Measurements from ENCODE around the gene ANXA11.
"Not testable (repeated sequence)": the region's sequence is repeated elsewhere in the genome, so short reads cannot be mapped to it uniquely, and the experiment has no call there.

Gene ANXA11

GRCh38 chr10:80205477-80206276 lies at the start of gene ANXA11:
Gene ANXA11 (minus strand): TSS chr10:80205537. CDS start chr10:80172861, 32,676 bp downstream.
- no peak for DNase-seq (ENCODE audit: low read depth, low spot score)

- not testable (repeated sequence) for DNase-seq (ENCODE audit: low read depth, low spot score)
Observed at GRCh38 chr10:80254726-80255125, 49.4 kb upstream of the ANXA11 start.

GRCh38 chr10:80253963-80254271 lies 48.6 kb upstream of the ANXA11 start:
- DNase-seq (ENCODE audit: low read depth, low spot score) = not testable (repeated sequence)

GRCh38 chr10:80253266-80253962 lies 48.1 kb upstream of the ANXA11 start:
- no peak for DNase-seq (ENCODE audit: low read depth, low spot score)

- DNase-seq (ENCODE audit: low read depth, low spot score) = no peak
Observed at GRCh38 chr10:80252296-80252887, 47.1 kb upstream of the ANXA11 start.

GRCh38 chr10:80251703-80252280 lies 46.5 kb upstream of the ANXA11 start:
- DNase-seq (ENCODE audit: low read depth, low spot score) = not testable (repeated sequence)

- DNase-seq (ENCODE audit: low read depth, low spot score) = not testable (repeated sequence)
Observed at GRCh38 chr10:80250399-80250798, 45.1 kb upstream of the ANXA11 start.

GRCh38 chr10:80249906-80250305 lies 44.6 kb upstream of the ANXA11 start:
- not testable (repeated sequence) for DNase-seq (ENCODE audit: low read depth, low spot score)

- DNase-seq (ENCODE audit: low read depth, low spot score) = not testable (repeated sequence)
Observed at GRCh38 chr10:80247611-80248010, 42.3 kb upstream of the ANXA11 start.

- not testable (repeated sequence) for DNase-seq (ENCODE audit: low read depth, low spot score)
Observed at GRCh38 chr10:80244371-80244770, 39.0 kb upstream of the ANXA11 start.

- DNase-seq (ENCODE audit: low read depth, low spot score) = not testable (repeated sequence)
Observed at GRCh38 chr10:80242341-80242740, 37.0 kb upstream of the ANXA11 start.

GRCh38 chr10:80236457-80236856 lies 31.1 kb upstream of the ANXA11 start:
- DNase-seq (ENCODE audit: low read depth, low spot score) = not testable (repeated sequence)

- DNase-seq (ENCODE audit: low read depth, low spot score) = not testable (repeated sequence)
Observed at GRCh38 chr10:80234331-80235235, 29.2 kb upstream of the ANXA11 start.

GRCh38 chr10:80233871-80234270 lies 28.5 kb upstream of the ANXA11 start:
- DNase-seq (ENCODE audit: low read depth, low spot score) = not testable (repeated sequence)

- DNase-seq (ENCODE audit: low read depth, low spot score) = not testable (repeated sequence)
Observed at GRCh38 chr10:80226723-80227122, 21.4 kb upstream of the ANXA11 start.

- not testable (repeated sequence) for DNase-seq (ENCODE audit: low read depth, low spot score)
Observed at GRCh38 chr10:80223031-80223419, 17.7 kb upstream of the ANXA11 start.

- DNase-seq (ENCODE audit: low read depth, low spot score) = not testable (repeated sequence)
Observed at GRCh38 chr10:80218878-80219277, 13.5 kb upstream of the ANXA11 start.

GRCh38 chr10:80214368-80214982 lies 9.1 kb upstream of the ANXA11 start:
- not testable (repeated sequence) for DNase-seq (ENCODE audit: low read depth, low spot score)

GRCh38 chr10:80212535-80213115 lies 7.3 kb upstream of the ANXA11 start:
- DNase-seq (ENCODE audit: low read depth, low spot score) = not testable (repeated sequence)

GRCh38 chr10:80211786-80212185 lies 6.4 kb upstream of the ANXA11 start:
- no peak for DNase-seq (ENCODE audit: low read depth, low spot score)
